Neutrophil (primary cell): ENCODE results near the gene SUPT6H.

Source experiments
- H3K27ac ChIP-seq: fragments of 200-600 bp; sonication (generic); 2 replicates; pipeline ENCODE4 v1.5.1; 2016; ENCODE audit warnings: mild to moderate bottlenecking, moderate library complexity
- H3K27me3 ChIP-seq: fragments of 200-600 bp; sonication (generic); 2 replicates; pipeline ENCODE4 v1.6.0; 2016; ENCODE audit warnings: mild to moderate bottlenecking
- H3K36me3 ChIP-seq: fragments of 200-600 bp; sonication (generic); 2 replicates; pipeline ENCODE4 v1.5.1; 2017
- H3K4me1 ChIP-seq, 2 experiments: fragments of 200-600 bp in 1 of 2; sonication (generic) in 1 of 2; 1 replicate in 1 of 2; 2 replicates in 1 of 2; pipeline versions ENCODE4 v1.5.1 to v1.6.1; 2013 to 2016; ENCODE audit warnings: low read depth in 1 of 2, low read length in 1 of 2, mild to moderate bottlenecking in 1 of 2, moderate library complexity in 1 of 2; ENCODE audit not compliant: control insufficient read depth in 1 of 2, insufficient read depth in 1 of 2
- H3K4me3 ChIP-seq, 2 experiments: fragments of 200-600 bp in 1 of 2; sonication (generic) in 1 of 2; 1 replicate in 1 of 2; 2 replicates in 1 of 2; pipeline ENCODE4 v1.5.1; 2013 to 2016; ENCODE audit warnings: low read depth in 1 of 2, low read length in 1 of 2, mild to moderate bottlenecking in 1 of 2, moderate library complexity in 1 of 2
- H3K9me3 ChIP-seq: fragments of 200-600 bp; sonication (generic); 2 replicates; pipeline ENCODE4 v1.5.1; 2016
- TF ChIP-seq, protein P1 (sequence below): fragments of 200-600 bp; sonication (generic); IDR thresholded peaks from 2 replicates; pipeline ENCODE4 v1.5.1; 2016; ENCODE audit warnings: antibody characterized with exemption

Gene SUPT6H

DNA sequence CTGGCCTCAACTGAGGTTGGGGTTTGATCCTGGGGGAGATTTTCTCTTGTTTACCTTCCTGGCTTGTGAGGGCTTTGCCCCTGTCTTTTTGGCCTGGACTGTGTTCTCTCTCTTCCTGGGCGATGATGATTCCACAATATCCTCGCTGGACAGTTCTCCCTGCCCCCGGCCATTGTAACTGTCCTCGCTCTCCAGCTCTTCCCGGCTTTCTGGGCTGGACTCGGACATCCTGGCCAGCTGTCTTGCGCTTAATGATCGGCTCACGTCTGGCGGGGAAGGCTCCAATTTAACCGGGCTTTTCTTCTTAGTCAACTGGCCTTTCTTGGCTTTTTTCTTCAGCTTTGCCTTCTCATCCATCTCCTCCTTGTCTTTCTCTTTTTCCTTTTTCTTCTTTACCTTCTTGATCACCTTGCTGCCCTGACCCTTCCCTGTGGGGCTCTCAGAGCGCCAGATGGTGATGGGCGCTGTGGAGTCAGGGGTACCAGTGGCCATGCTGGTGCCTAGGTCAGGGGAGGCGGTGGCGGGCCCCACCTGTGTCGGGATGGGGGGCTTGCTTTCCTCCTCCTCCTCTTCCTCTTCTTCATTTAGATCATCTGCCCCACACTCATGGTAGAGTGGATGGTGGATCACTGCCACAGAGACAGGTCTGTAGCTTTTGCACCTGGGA lies 41.7 kb downstream of the SUPT6H start:
- Histone ChIP-seq H3K27me3 (no peaks in the 10 kb centered on the region), H3K4me3 (no peak overlapping the region), H3K4me1 (no peaks in the 10 kb centered on the region), H3K27ac (no peak overlapping the region), H3K36me3 (peaks cover 77% of the 10 kb centered on the region), H3K9me3 (no peaks in the 10 kb centered on the region)
- TF ChIP-seq, protein P1, sequence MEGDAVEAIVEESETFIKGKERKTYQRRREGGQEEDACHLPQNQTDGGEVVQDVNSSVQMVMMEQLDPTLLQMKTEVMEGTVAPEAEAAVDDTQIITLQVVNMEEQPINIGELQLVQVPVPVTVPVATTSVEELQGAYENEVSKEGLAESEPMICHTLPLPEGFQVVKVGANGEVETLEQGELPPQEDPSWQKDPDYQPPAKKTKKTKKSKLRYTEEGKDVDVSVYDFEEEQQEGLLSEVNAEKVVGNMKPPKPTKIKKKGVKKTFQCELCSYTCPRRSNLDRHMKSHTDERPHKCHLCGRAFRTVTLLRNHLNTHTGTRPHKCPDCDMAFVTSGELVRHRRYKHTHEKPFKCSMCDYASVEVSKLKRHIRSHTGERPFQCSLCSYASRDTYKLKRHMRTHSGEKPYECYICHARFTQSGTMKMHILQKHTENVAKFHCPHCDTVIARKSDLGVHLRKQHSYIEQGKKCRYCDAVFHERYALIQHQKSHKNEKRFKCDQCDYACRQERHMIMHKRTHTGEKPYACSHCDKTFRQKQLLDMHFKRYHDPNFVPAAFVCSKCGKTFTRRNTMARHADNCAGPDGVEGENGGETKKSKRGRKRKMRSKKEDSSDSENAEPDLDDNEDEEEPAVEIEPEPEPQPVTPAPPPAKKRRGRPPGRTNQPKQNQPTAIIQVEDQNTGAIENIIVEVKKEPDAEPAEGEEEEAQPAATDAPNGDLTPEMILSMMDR: no peak

DNA sequence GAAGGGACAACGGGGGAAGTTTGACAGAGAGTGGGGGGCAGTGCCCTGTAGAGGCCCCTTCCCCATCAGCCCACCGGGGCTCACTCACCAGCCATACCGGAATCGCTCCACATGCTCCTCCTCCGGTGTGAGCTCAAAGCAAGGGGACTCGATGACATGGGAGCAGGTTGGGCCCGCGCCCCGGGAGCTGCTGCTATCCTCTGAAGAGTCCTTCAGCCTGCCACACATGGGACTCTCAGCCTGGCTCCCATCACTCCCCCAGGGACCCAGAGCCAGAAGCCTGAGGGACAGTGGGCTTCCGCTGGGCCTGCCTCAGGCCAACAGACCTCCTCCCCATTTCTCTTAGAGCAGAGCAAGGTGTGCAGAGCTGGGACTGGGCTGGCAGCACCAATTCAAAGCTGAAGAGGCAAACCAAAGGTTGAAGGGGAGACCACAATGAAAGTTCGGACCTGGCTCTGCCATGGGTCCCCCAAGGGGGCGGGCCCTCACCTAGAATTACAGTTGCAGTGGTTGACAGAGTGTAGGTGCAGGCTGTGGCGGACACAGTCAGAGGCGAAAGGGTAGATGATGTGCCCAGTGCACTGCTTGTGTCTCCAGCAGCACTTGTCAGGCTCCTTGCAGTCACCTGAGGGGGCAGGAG lies 42.3 kb downstream of the SUPT6H start:
- TF ChIP-seq, protein P1: no peak
- Histone ChIP-seq H3K4me3 (no peak overlapping the region), H3K4me1 (no peaks in the 10 kb centered on the region), H3K36me3 (peaks cover 70% of the 10 kb centered on the region), H3K9me3 (no peaks in the 10 kb centered on the region), H3K27ac (no peak overlapping the region), H3K27me3 (no peaks in the 10 kb centered on the region)

DNA sequence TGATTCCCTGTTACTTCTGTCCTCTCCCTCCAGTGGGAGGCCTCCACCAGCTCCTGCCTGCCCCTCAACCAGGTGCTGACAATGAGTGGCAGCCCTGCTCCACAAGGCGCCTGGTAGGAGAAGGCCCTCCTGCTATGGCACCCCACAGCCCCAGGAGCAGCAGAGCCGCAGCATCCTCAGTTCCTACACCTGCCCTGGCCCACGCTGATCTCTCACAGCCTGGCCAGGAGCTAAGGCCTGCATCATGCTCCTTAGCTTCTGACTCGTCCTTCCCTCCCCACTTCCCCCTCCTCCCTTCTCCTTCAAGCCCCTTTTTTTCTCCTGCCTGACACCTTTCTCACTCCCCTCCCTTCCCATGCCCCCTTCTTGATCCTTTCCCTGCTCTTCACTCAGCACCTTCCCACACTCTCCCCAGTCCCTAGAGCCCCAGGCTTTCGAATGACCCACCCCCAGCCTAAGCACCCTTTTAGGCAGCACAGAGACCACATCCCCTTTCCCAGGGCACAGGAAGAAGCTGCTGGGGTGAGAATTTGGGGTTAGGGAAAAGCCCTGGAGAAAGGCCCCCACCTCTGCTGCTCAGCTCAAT lies 43.2 kb downstream of the SUPT6H start:
- TF ChIP-seq, protein P1: no peak
- H3K27ac ChIP-seq: no peak overlapping the region
- no peak overlapping the region for H3K4me3 ChIP-seq
- no peaks in the 10 kb centered on the region for H3K4me1 ChIP-seq
- H3K36me3 ChIP-seq: peaks cover 62% of the 10 kb centered on the region
- no peaks in the 10 kb centered on the region for H3K27me3 ChIP-seq
- no peaks in the 10 kb centered on the region for H3K9me3 ChIP-seq

DNA sequence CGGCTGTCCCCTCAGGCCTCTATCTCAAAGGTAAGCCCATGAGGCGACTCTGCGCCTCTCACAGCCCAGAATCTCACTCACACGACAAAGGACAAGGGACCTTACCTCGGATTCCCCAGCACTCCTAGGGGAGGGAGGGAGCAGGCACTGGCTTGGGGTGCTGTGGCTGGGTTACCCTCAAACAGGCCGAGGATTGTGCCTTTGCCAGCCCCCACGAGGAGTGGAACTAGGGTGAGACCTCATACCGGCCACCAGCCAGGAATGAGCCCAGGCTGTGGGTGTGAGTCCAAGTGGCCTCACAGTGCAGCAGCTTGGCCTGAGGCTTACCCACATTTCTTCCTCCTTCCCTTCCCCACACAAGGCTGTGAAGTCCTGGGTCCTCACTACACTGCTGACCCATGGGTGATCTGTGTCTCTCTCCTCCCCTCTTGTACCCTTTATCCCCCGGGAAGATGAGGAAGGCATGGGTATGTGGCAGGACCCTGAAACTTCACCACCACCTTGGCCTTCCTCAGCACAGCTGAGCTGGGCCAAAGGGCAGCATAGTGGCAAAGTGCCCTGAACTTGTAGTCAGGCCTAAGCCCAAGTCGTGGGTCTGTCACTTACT lies 43.8 kb downstream of the SUPT6H start:
- H3K36me3 ChIP-seq: peaks cover 55% of the 10 kb centered on the region
- no peaks in the 10 kb centered on the region for H3K27me3 ChIP-seq
- H3K9me3 ChIP-seq: no peaks in the 10 kb centered on the region
- peaks cover 5% of the 10 kb centered on the region in 2 experiments for H3K4me1 ChIP-seq
- no peak overlapping the region for H3K27ac ChIP-seq
- TF ChIP-seq, protein P1: no peak
- no peak overlapping the region for H3K4me3 ChIP-seq

DNA sequence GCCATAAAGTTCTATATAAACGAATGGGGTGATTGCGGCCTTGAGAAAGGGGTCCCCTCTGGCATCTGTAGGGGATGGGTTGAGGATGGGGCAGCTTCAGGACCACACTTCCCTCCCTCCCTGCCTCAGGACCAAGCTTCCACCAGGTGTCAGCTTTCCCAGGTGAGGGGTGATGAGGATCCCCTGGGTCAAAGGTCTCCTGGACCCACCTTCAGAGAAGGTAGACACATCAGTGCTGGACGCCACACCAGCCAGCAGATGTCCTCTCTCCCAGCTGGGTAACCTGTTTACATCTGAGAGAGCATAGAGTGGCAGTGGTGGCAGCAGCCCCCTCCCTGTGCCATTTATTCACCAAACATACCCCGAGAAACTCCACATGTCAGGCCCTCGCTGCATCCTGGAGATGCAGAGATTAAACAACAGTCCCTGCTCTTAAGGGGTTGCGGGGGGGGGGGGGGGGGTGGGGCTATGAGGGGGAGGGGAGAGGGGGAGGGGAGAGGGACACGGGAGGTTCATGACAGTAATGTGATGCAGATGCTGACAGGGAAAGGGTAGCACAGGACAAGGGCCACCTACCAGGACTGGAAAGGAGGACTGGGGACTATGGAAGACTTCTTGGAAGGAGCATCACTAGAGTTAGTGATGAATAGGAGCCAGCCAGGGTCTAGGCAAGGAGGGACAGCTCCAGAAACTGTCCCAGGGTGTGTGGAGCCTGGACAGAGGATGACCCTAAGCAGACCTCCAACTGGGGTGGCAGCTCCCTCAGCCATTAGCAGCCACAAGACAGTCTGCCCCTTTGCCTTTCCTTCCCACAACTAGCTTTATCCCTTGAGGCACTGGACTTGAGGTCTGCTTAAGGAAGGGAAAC lies 44.7 kb downstream of the SUPT6H start:
- no peaks in the 10 kb centered on the region for H3K9me3 ChIP-seq
- H3K4me3 ChIP-seq: no peak overlapping the region
- H3K27ac ChIP-seq: no peak overlapping the region
- H3K36me3 ChIP-seq: peaks cover 46% of the 10 kb centered on the region
- H3K4me1 ChIP-seq: peaks cover 7 to 11% of the 10 kb centered on the region in 2 experiments
- TF ChIP-seq, protein P1: no peak
- H3K27me3 ChIP-seq: no peaks in the 10 kb centered on the region
